ENCODE measurements around the gene HTR4.

HTR4 gene

DNA sequence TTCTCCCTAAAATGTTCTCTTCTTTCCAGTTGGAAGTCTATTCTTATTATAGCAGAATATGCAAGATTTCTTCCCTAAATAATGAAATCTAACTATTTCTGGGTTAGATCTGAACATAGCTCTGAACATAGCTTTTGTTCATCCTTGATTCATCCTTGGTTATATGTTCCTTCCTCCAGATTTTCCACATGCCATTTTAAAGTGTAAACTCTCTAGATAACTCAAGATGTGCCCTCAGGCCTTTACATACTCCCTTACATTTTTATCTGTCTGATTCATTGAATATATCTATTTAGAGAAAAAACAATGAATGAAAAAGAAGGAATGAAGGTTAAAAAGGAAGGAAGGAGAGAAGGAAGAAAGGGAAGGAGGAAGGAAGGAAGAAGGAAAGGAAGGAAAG is 169.7 kb downstream of the HTR4 start:
- TF ChIP-seq, protein P1, sequence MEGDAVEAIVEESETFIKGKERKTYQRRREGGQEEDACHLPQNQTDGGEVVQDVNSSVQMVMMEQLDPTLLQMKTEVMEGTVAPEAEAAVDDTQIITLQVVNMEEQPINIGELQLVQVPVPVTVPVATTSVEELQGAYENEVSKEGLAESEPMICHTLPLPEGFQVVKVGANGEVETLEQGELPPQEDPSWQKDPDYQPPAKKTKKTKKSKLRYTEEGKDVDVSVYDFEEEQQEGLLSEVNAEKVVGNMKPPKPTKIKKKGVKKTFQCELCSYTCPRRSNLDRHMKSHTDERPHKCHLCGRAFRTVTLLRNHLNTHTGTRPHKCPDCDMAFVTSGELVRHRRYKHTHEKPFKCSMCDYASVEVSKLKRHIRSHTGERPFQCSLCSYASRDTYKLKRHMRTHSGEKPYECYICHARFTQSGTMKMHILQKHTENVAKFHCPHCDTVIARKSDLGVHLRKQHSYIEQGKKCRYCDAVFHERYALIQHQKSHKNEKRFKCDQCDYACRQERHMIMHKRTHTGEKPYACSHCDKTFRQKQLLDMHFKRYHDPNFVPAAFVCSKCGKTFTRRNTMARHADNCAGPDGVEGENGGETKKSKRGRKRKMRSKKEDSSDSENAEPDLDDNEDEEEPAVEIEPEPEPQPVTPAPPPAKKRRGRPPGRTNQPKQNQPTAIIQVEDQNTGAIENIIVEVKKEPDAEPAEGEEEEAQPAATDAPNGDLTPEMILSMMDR (IDR thresholded peaks at IDR 0.05; ENCODE audit: insufficient read depth, missing control alignments): no peak
- FAIRE-seq (no peak), DNase-seq (ENCODE audit: insufficient read length, low spot score) (no peak)

DNA sequence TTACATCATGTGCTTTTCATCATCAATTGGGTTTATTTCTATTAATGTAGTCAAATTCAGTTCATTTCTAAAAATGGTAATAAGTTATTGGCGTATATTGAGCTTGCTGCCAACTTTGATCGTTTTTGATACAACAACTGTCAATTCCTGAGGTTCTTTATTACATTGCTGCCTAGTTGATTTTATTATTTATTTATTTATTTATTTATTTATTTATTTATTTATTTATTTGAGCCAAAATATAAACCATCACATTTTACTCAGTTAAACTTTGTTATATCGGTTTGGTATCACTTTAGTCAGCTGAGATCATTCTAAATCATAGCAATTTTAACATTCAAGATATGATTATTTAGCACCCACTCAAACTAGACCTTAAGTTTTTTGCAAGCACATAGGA is 170.6 kb downstream of the HTR4 start:
- FAIRE-seq (no peak), DNase-seq (ENCODE audit: insufficient read length, low spot score) (no peak)
- TF ChIP-seq, protein P1 (IDR thresholded peaks at IDR 0.05; ENCODE audit: insufficient read depth, missing control alignments): no peak

GRCh38 chr5:148482697-148483462 is 171.4 kb downstream of the HTR4 start:
- TF ChIP-seq, protein P1 (IDR thresholded peaks at IDR 0.05; ENCODE audit: insufficient read depth, missing control alignments): peak; percentile 65
- no peak for DNase-seq (ENCODE audit: insufficient read length, low spot score)
- FAIRE-seq: no peak

GRCh38 chr5:148482196-148482595 is 172.1 kb downstream of the HTR4 start:
- DNase-seq (ENCODE audit: insufficient read length, low spot score) (no peak), FAIRE-seq (no peak)
- TF ChIP-seq, protein P1 (IDR thresholded peaks at IDR 0.05; ENCODE audit: insufficient read depth, missing control alignments): no peak

GRCh38 chr5:148477429-148477828 is 176.9 kb downstream of the HTR4 start:
- DNase-seq (ENCODE audit: insufficient read length, low spot score) (no peak), FAIRE-seq (no peak)
- TF ChIP-seq, protein P1 (IDR thresholded peaks at IDR 0.05; ENCODE audit: insufficient read depth, missing control alignments): no peak

DNA sequence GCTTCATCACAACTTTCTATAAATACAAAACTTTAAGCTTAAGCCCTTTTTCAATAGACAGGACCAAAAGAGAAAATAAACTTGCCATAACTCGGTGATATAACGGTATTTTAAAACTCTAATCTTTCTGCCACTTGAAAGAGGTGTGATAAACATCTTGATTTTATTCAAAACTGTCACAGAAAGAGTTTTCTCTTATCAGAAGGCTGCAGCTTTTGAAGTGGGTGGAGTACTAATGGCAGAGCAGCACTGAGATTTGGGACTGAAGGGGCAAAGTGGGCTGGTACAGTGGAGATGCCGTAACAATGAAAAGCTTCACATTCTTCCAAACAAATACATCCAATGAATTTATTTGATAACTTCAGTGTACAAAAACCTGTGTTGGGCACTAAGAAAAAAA is 178.0 kb downstream of the HTR4 start:
- TF ChIP-seq, protein P1 (IDR thresholded peaks at IDR 0.05; ENCODE audit: insufficient read depth, missing control alignments): no peak
- no peak for DNase-seq (ENCODE audit: insufficient read length, low spot score)
- no peak for FAIRE-seq

DNA sequence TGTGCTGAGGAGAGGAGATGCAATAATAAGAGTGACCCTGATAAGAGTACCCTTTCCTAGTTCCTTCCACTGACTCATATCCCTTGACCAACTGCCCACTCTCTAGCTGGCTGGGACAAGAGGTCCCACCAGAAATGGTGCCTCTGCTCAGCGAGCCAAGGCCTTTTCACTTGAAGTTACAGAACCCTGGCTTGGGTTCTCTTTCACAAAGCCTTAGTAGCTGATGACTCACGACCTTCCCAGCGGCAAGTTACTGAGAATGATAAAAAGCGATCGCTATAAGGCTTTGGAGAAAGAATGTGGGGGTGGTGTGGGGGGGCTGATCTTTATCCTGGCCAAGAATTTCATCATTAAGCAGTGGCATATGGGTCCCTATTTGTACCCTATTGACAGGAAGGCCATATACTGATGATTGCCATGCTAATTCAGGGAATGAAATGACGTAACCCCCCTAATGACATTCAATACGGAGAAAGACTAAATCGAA is 180.3 kb downstream of the HTR4 start:
- TF ChIP-seq, protein P1 (IDR thresholded peaks at IDR 0.05; ENCODE audit: insufficient read depth, missing control alignments): no peak
- no peak for DNase-seq (ENCODE audit: insufficient read length, low spot score)
- FAIRE-seq: no peak
